Pulmonary artery endothelial cell (primary cell): ENCODE measurements around the gene HJURP. TPM values are rescaled to one million over a fixed set of nuclear protein-coding genes. Genes with fewer than 3 reads are reported as not detected.

Experiments used
- DNase-seq: peaks from one replicate; pipeline ENCODE4 v3.0.0-alpha.2; 2011; ENCODE audit warnings: low read depth, low spot score
- total RNA-seq: library from RNA; depleted of rRNA; stranded (reverse); fragments of >200 nt; gene quantifications from 2 replicates; pipeline ENCODE4 v1.2.3, GENCODE V29; 2014

The HJURP gene
- total RNA-seq, 1 donor from 2014 or later = 13.1 TPM

DNA sequence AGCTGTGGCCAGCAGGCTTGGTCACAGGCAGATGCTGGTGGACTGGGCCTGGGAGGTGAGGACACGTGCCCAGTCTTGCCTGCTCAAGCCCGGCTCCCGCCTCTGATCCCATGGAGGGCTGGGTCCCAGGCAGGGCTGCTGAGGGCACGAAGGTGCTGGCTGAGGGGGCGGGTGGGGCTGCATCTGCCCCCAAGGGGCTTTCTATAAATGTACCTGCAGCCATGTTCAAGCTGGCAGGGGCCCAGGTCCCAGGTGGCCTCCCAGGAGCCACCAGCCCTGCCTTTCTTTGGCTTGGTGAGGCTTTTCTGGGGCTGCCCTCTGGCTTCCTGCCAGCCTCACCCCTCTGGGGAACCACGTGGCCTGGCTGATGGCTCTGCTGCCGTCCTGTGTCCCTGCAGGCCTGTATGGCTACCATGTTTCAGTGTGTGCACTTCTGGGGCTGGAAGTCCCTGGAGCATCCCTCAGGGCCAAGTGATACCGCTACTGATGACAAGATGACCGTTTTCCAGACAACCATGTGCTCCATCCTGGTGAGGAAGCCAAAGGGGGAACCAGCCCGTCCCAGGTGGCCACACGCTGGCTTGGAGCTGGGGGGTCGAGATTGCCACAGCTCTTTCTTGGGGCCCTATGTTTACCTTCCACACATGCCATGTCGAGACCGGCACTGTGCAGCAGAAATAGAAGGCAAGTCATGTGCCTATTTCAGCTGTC, 23.2 kb downstream of the HJURP start:
- DNase-seq = no peak

DNA sequence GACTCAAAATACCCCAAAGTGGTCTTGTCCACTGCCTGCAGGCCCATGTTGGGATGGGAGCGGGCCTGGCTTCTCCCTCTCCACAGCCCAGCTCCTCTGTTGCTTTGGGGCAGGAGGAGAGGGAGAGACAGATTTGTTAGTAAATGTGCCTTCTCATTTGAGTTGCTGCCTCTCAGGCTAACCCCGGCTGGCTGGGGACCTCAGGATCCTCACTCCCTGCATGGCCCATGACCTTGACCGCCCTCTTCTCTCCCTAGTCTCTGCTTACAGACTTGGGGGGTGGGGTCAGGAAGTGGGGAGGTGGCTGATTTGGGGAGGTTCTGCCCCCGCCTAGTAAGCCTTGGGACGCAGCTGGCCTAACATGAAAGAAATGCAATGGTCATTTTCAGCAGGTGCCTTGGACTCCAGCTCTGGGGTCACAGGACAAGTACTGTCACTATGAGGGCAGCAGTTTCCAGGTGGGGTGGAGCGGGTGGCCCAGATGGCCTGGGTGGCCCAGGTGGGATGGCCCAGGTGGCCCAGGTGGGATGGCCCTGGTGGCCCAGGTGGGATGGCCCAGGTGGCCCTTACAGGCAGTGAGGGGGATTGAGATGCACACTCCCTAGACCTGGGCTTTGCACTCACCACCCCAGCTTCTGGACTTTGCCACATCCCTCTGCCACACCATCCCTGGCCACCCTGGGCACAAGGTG, 24.1 kb downstream of the HJURP start:
- no peak for DNase-seq

DNA sequence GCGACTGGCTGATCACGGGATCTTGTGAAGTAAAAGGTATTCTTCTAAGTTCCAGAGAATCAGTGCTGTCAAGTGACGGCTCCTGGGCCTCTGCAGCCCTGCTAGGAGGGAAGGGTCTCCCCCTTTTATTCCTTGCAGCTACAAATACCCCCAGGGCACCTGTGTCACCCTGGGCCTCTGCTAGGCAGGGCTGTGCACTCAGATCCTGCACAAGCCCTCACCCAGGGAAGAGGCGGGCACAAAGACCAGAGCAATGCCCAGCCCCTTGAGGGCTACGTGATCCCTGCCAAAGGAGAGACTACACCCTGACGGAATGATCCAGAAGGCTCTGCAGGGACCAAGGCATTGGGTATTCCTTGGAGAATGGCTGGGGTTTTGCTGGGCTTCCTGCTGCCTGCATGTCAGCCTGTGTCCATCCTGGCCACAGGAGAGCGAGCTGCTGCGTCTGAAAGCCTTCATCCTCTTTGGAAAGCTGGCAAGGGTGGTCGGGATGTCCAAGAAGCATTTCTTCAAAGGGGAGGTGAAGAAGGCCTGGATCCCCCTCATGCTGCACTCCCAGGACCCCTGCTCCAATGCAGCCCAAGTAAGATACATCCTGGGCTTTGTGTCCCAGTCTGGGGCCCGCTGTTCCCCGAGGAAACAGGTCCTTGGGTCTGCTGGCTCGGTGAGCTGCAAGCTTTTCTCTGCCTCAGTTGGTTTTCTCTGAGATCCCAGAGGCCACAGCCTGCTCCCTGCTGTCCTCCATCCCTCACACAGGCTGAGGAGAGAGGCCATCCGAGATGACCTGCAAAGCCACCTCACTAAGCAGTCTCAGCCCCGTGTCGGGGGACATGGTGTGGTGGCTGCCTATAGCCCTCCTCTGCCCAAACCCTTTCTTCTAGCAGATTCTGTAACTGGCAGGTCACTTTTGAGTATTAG, 24.9 kb downstream of the HJURP start:
- no peak for DNase-seq

DNA sequence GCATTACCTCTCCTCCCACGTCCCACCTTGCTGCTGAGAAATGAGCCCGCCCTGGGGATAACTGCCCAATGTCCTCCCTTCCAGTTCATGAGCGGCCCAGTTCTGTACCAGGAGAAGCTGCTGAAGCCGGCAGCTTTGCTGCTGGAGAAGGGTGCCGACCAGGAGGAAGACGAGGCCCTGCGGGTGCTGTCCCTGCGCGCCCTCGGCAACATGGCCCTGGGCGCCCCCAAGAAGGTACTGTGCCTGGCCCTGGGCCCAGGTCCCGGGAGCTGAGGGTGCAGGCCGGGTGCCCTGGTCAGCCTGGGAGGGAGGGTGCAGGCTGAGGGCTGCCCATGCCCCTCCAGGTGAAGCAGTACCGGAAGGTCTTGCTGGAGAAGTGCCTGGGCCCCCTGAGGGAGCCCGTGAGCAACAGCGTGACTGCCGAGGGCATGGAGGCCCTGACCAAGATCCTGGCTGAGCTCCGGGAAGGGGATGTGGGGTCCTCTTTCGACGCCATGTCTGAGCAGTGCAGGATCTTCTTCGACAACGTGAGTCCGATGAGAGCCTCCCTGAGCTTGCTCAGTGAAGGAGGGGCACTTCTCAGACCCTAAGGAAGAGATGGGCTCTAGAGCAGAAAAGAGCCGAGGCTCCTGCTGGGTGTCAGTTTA, 25.7 kb downstream of the HJURP start:
- DNase-seq = no peak

DNA sequence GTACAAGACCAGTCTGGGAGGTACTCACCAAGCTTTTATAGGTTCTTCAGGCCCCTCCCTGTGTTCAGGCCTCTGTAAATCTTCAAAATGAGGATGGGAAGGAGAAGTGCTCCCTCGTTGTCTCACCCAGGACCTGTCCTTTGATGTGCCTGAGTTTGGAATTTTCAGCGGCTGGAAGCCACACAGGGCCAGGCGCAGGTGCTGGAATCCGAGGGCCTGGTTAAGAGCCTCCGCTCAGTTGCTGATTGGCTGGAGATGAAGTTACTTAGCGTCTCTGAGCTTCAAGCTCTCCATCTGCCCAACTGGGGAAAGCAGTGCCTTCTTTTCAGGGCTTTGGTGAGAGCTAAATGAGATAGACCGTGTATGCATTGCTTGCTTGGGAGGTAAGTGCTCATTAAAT, 30.0 kb downstream of the HJURP start:
- DNase-seq = no peak

DNA sequence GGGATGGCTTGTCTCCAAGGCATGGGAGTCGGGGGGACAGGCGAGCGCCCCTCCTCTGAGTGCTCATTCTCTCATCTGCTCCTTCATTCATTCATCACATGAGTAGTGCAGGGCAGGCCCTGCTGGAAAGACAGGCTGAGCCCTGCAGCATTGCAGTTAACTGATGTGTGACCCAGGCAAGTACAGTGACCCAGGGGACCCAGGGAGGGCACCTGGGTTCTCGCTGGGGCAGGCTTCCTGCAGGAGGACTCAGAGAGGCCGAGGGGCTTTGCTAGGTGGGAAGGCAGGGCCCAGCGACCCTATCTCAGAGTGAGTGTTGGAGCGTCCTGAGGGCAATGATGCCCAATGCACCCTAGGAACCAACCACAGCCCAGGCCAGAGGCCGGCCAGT, 30.6 kb downstream of the HJURP start:
- no peak for DNase-seq

DNA sequence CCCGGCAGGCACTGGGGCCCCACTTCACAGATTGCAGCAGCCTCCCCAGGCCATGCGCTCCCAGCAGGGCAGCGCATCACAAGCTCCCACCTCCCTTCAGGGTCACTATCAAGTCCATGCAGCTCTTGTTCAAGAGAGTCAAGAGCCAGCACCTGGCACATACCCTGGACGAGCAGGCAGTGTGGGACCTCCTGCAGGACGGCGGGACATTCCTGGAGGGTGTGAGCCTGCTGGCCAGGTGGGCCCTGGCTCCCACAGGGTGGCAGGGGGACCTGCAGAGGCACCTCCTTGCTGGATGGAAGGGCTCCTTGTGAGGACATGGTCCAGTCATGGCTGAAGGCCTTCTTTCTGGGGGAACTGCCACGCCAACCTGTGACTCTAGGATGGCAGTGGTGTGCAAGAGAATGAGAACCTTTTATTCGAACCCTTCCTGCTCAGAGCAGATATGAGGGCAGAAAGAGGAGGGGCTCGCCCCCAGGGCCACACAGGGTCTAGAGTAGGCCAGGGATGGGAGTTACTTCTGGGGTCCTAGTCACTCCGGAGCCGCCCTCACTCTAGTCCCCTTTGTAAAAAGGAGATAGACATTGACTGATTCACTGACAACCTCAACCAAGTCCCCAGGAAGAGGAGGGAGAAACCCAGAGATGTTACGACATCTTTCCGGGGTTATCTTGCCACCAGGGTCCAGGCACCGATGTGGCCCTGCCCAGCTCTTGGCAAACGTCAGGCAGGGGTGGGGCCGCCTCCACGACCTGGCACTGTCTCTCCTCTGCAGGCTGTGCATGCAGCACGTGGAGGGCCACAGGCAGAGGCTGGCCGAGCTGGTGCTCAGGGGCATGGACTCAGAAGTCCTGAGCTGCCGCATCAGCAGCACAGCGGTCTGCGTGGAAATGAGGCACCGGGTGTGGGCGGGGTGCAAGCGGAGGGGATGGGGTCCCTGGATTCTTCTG, 31.3 kb downstream of the HJURP start:
- no peak for DNase-seq

DNA sequence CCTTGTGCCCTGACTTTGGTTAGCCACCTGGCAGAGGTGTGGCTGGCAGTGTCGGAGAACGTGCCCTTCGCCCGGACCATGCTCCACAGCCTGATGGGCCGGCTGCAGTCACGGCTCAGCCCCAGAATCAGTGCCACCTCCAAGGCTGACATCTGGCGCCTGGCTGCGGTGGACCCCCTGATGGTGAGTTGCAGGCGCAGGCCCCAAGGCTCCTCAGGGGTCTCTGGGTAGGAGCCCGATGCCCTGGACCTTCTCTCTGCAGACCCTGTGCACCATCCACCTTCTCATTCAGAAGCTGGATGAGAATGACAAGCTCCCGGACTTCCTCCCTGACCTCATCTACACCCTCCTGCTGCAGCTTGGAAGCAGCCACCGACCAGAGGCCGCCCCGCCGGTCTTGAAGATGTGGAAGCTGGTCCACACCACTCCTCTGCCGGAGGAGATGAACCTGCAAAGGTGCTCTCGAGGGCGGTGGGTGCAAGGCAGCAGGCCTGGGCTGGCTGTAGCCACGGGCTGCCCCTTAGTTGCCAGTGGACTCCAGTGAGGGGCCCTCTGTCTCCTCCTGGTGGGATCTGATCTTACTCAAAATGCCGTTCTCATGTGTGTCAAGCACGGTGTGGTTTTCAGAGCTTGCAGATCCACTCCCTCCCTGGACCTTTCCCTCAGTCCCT, 32.1 kb downstream of the HJURP start:
- no peak for DNase-seq

DNA sequence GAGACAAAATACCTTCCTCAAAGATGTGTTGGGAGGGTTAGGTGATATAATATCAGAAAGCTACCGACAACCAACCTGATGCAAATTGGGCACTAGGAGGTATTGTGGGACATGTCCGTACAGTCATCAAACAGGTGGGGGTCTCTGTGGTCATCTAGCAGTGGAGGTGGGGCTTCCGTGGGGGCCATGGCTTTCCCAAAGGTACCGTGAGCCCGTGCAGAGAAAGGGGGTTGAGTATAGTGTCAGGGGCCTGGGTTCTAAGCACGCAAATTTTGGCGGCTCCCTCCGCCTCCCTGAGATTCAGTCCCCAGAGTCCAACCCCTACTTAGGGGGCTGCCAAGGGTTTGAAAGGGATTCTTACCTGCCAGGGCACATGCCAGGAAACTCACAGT, 32.6 kb downstream of the HJURP start:
- DNase-seq = no peak

DNA sequence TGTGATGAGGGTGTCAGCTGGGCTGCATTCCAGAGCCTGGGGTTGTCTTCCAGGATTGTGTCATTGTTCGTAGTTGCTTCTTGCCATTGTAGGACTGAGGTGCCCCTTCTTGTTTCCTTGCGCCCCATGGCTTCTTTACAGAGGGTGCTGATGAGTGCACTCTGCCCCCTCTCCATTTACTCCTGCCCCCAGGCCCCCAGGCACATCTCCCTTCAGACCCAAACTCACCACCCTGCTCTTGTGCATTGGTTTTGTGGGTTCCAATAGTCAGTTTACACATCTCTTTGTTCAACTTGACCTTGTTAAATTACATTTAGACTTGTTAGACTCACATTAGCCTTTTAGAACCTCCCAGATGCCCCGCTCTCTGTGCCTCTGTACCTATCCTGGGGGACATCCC, 33.1 kb downstream of the HJURP start:
- no peak for DNase-seq

DNA sequence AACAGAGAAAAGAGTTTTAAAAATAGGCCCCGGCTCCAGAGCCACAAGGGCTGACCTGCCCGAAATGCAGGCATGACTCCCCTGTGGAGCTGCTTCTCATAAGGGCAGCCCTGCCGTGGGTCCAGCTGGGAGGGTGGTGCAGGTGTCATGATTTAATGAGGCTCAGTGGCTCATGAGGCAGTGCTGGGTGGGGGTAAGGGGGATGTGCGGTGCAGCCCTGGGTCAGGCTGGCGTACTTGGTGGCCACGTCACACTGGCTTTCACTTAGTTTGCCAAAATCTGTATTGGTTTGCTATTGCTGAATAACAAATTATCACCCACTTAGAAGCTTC, 33.6 kb downstream of the HJURP start:
- DNase-seq = no peak

DNA sequence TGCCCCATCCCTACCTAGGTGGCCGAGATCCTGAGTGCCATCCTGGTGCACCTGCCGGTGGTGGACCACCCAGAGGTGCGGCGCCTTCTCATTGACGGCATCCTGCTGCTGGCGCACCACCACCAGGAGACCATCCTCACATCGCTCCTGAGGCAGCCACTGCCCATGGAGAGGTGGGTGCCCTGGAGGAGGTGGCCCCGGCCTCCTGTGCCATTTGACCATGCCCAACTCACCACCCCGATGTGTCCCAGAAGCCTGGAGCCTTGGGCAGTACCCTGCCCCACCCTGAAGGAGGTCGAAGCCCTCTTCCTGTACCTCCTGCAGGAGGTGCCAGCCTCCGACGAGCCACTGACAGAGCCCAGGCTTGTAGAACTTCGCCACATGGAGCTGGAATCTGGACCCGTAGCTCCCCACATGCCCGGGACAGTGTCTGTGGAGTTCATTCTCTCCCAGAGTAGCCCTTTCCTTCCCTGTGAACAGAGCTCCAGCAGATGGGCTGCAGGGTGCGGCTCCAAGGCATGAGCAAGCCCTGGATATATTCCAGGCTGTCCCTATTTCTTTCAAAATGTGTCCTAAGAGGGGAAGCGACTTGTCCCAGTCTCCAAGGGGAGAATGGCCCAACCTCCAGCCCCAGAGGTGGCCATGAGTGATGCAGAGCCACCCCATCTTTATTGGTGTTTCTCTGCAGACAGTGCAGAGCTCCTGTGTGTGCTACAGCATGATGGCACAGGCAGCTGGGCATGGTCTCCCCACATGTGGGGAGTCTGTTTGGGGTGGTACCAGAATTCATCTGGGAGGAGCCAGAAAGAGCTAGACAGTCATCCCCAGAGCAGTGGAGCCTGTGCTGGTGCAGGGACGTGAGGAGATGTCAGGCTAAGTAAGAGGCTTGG, 34.2 kb downstream of the HJURP start:
- no peak for DNase-seq

DNA sequence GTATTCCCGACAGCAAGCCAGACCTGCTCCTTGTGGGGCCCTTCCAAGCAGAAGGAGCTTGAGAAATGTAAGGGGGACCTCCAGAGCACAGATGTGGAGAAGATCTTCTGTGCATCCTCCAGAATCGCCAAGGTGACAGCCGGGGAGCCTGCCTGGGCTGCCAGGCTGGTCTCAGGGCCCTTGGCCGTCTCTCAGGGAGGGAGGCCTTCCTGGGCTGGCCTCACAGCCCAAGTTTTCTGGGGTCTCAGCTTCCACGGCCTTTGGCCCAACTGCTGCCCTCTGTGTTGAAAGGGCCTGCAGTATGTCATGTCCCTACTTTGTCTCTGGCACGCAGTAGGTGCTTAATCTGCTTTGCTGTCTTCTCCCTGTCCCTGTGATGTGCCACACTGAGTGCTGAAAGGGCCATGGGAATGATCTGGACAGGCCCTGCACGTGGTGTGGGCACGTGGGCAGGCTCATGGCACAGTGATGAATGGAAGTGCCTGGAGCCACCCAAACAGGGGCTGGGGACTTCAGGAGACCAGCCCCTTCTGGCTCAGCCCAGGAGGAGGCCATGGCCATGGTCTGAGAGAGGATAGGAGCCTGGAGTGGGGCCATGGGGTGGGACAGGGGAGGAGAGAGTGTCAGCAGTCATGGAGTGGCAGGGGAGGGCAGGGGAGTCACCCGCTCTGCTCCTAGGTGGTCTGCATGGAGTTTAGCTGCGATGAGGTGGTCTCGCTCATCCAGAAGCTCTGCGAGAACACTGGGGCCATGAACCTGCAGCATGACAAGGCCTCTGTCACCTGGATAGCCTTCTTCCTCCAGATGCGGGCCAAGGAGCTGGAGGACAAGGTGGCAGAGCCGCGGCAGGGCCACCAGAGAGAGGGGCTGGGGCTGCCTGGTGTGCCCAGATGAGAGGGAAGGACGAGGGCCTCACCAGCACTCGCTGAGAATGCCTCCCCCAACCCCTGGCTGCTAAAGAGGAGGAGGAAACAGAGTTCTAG, 35.4 kb downstream of the HJURP start:
- no peak for DNase-seq

DNA sequence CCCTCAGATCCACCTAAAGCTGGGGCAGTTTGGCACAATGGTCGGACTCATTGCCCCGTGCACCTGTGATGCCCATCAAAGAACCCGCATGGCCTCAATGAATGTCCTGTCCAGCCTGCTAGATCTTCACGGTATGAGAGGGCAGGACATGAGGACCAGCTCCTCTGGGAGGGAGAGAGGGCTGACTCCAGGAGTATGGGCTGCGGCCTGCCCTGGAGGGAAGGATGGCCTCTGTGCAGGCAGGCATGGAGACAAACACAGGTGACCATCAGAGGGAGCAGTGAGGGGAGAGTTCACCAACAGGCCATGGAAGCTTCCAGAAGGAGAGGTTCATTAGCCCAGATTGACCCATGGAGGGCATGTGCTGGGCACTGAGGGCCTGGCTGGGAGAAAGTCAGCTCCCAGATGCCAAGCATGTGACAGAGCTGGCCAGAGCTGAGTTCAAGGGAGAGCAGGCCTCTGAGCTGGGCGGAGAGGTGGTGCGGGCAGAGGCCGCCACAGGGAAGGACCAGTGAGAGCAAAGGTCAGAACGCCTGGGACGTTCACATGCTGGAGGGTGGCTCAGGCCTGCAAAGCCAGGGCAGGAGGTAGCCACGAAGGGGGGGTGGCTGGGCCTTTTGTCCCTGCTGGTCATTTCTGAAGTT, 36.2 kb downstream of the HJURP start:
- DNase-seq = no peak

DNA sequence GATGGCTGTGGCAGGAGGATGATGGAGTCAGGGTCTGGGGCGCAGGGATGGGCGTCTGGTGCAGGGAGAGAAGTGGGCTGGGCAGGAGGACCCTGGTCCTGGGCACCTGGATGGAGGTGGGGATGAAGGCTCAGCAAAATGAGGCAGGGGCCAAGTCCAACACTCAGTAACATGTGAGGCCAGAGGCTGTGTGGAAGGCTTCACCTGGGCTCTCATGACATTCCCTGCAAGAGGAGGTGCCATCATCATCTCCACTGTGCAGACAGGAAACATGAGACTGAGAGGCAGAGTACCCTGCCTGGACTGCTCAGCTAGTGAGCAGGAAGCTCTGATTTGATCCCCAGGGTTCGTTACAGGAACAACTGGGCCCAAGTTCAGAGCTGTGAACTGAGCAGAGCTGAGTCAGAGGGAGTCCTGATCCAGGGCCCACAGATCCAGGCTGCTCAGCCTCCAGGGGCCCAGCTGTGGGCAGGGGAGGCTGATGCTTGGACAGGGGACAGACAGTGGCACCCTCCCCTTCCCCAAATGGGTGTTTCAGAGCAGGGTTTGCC, 36.9 kb downstream of the HJURP start:
- DNase-seq = no peak

DNA sequence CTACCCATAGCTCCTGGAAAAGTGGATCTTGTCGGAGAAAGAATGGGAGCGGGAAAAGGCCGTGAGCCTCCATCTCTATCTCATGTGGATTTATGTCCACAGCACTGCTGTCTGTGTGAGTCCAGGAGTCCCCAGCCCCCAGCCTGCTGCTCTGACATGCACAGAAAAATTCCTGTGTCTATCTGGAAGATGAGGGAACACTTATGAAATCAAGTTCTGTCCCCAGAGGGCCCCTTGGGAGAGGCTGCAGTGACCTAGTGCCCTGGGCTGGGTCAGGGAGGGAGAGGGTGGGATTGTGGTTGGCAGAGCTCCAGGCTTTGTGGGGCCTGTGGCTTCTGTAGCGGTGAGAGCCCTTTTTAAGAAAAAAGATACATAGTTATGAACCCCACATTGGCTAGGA, 37.6 kb downstream of the HJURP start:
- no peak for DNase-seq

DNA sequence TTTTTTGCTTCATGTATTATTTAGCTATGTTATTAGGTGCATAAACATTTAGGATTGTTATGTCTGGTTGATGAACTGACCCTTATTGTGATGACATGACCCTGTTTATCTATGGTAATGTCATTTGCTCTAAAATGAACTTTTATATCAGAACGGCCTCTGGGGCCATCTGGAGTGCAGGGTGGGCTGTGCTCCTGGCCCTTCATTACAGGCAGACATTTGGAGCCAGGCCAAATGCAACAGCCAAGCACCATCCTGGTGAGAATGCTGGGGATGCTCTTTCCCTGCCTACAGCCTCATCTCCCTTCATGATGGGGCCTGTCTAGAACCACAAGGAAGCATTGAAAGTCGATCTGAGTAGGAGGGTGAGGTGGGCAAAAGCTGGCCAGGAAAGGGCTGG, 38.0 kb downstream of the HJURP start:
- DNase-seq = no peak
